ENCODE results near the gene GHRHR.

Gene GHRHR

GRCh38 chr7:30941582-30942323 lies 22.0 kb upstream of the GHRHR start:
- no peak overlapping the region for H3K9ac ChIP-seq (ENCODE audit: low read depth, low read length)
- H3K27me3 ChIP-seq (ENCODE audit: insufficient read depth, low read length), result no peaks in the 10 kb centered on the region; the same call in 1 of the 2 replicates
- H3K27ac ChIP-seq (ENCODE audit: low read length), result no peak overlapping the region
- H3K36me3 ChIP-seq (ENCODE audit: insufficient read depth, low read depth, low read length), result no peaks in the 10 kb centered on the region
- no peak overlapping the region for H3K4me3 ChIP-seq (ENCODE audit: low read length)
- peaks cover 6% of the 10 kb centered on the region for H3K9me3 ChIP-seq (ENCODE audit: insufficient read depth, low read depth, low read length)
- no peaks in the 10 kb centered on the region for H3K4me1 ChIP-seq (ENCODE audit: insufficient read depth, low read length)

GRCh38 chr7:30950197-30950596 lies 13.6 kb upstream of the GHRHR start:
- no peaks in the 10 kb centered on the region for H3K36me3 ChIP-seq (ENCODE audit: insufficient read depth, low read depth, low read length)
- no peaks in the 10 kb centered on the region for H3K4me1 ChIP-seq (ENCODE audit: insufficient read depth, low read length)
- H3K9me3 ChIP-seq (ENCODE audit: insufficient read depth, low read depth, low read length), result peaks cover 2% of the 10 kb centered on the region
- no peak overlapping the region for H3K4me3 ChIP-seq (ENCODE audit: low read length)
- no peak overlapping the region for H3K27ac ChIP-seq (ENCODE audit: low read length)
- no peak overlapping the region for H3K9ac ChIP-seq (ENCODE audit: low read depth, low read length)
- no peaks in the 10 kb centered on the region for H3K27me3 ChIP-seq (ENCODE audit: insufficient read depth, low read length)

DNA sequence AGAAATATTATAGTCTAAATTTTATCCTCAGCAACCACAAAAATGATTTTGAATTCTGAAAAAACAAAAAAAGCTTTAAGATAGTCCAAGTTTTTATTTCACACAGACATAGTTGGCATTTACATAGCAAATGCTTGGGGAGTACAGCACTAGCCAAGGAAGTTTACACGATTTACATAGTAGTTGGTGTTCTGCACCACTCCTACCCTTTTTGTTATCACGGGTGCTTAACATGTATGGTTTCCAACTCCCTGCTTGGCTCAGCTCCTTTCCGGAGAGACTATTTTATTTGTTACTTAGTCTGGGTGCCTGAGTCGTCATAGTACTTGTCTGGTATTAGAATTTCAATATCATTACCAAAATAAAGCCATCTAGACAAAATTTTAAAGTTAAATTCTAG lies 8.8 kb upstream of the GHRHR start:
- no peak overlapping the region for H3K4me3 ChIP-seq (ENCODE audit: low read length)
- no peaks in the 10 kb centered on the region for H3K36me3 ChIP-seq (ENCODE audit: insufficient read depth, low read depth, low read length)
- no peaks in the 10 kb centered on the region for H3K4me1 ChIP-seq (ENCODE audit: insufficient read depth, low read length)
- H3K27me3 ChIP-seq (ENCODE audit: insufficient read depth, low read length), result no peaks in the 10 kb centered on the region
- peaks cover 8% of the 10 kb centered on the region; the same call in 1 of the 2 replicates for H3K9me3 ChIP-seq (ENCODE audit: insufficient read depth, low read depth, low read length)
- H3K27ac ChIP-seq (ENCODE audit: low read length), result no peak overlapping the region
- H3K9ac ChIP-seq (ENCODE audit: low read depth, low read length), result no peak overlapping the region

DNA sequence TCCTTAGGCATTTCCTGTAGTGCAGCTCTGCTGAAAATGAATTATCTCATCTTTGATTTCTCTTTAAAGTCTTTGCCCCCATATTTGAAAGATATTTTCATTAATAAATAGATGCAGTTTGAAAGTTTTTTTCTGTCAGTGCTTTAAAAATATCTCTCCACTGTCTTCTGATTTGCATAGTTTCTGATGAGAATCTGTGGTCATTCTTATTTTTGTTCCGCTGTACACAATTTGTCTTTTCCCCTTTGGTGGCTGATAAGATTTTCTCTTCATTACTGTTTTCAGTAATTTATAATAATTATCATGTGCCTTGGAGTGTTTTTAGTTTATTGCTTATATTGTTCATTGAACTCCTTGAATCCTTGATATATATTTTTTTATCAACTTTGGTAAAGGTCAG lies 7.0 kb upstream of the GHRHR start:
- Histone ChIP-seq H3K9ac (ENCODE audit: low read depth, low read length) (no peak overlapping the region), H3K4me3 (ENCODE audit: low read length) (no peak overlapping the region), H3K27me3 (ENCODE audit: insufficient read depth, low read length) (no peaks in the 10 kb centered on the region), H3K36me3 (ENCODE audit: insufficient read depth, low read depth, low read length) (no peaks in the 10 kb centered on the region), H3K9me3 (ENCODE audit: insufficient read depth, low read depth, low read length) (peaks cover 8% of the 10 kb centered on the region; the same call in 1 of the 2 replicates), H3K27ac (ENCODE audit: low read length) (no peak overlapping the region), H3K4me1 (ENCODE audit: insufficient read depth, low read length) (no peaks in the 10 kb centered on the region)

- Histone ChIP-seq H3K27me3 (ENCODE audit: insufficient read depth, low read length) (no peaks in the 10 kb centered on the region; the same call in 1 of the 2 replicates), H3K9me3 (ENCODE audit: insufficient read depth, low read depth, low read length) (no peaks in the 10 kb centered on the region), H3K9ac (ENCODE audit: low read depth, low read length) (no peak overlapping the region)
Measured at GRCh38 chr7:30965372-30965771, 1.6 kb downstream of the GHRHR start.

DNA sequence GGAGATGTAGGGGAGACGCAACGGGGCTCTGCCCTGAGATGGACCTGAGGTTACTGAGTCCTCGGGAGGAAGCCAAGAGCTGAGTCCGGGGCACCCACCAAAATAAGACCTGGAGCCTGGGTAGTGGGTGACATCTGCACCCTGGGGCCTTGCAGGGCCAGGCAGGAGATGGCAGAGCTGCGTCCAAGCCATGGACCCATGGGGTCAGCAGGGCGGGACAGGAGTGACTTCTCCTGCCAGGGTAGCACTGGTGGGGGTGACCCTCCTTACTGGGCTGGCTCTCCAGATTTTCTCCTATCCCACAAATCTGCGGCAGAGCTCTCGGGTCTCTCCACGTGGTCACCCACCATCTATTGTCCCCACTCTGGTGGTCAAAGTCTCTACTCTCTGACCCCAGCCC lies 2.1 kb downstream of the GHRHR start:
- H3K27ac ChIP-seq (ENCODE audit: low read length), result no peak overlapping the region
- H3K4me1 ChIP-seq (ENCODE audit: insufficient read depth, low read length), result no peaks in the 10 kb centered on the region
- no peak overlapping the region for H3K9ac ChIP-seq (ENCODE audit: low read depth, low read length)
- no peaks in the 10 kb centered on the region for H3K36me3 ChIP-seq (ENCODE audit: insufficient read depth, low read depth, low read length)
- H3K9me3 ChIP-seq (ENCODE audit: insufficient read depth, low read depth, low read length), result no peaks in the 10 kb centered on the region
- no peak overlapping the region for H3K4me3 ChIP-seq (ENCODE audit: low read length)
- H3K27me3 ChIP-seq (ENCODE audit: insufficient read depth, low read length), result no peaks in the 10 kb centered on the region; the same call in 1 of the 2 replicates

More at GRCh38 chr7:30965372-30965771, 1.6 kb downstream of the GHRHR start:
- Histone ChIP-seq H3K4me1 (ENCODE audit: insufficient read depth, low read length) (no peaks in the 10 kb centered on the region), H3K27ac (ENCODE audit: low read length) (no peak overlapping the region), H3K36me3 (ENCODE audit: insufficient read depth, low read depth, low read length) (no peaks in the 10 kb centered on the region), H3K4me3 (ENCODE audit: low read length) (no peak overlapping the region)

- no peaks in the 10 kb centered on the region for H3K9me3 ChIP-seq (ENCODE audit: insufficient read depth, low read depth, low read length)
- H3K27ac ChIP-seq (ENCODE audit: low read length), result no peak overlapping the region
- H3K9ac ChIP-seq (ENCODE audit: low read depth, low read length), result no peak overlapping the region
- H3K27me3 ChIP-seq (ENCODE audit: insufficient read depth, low read length), result no peaks in the 10 kb centered on the region
- no peaks in the 10 kb centered on the region for H3K36me3 ChIP-seq (ENCODE audit: insufficient read depth, low read depth, low read length)
- no peak overlapping the region for H3K4me3 ChIP-seq (ENCODE audit: low read length)
- H3K4me1 ChIP-seq (ENCODE audit: insufficient read depth, low read length), result no peaks in the 10 kb centered on the region
Measured at GRCh38 chr7:30968294-30968693, 4.5 kb downstream of the GHRHR start.

DNA sequence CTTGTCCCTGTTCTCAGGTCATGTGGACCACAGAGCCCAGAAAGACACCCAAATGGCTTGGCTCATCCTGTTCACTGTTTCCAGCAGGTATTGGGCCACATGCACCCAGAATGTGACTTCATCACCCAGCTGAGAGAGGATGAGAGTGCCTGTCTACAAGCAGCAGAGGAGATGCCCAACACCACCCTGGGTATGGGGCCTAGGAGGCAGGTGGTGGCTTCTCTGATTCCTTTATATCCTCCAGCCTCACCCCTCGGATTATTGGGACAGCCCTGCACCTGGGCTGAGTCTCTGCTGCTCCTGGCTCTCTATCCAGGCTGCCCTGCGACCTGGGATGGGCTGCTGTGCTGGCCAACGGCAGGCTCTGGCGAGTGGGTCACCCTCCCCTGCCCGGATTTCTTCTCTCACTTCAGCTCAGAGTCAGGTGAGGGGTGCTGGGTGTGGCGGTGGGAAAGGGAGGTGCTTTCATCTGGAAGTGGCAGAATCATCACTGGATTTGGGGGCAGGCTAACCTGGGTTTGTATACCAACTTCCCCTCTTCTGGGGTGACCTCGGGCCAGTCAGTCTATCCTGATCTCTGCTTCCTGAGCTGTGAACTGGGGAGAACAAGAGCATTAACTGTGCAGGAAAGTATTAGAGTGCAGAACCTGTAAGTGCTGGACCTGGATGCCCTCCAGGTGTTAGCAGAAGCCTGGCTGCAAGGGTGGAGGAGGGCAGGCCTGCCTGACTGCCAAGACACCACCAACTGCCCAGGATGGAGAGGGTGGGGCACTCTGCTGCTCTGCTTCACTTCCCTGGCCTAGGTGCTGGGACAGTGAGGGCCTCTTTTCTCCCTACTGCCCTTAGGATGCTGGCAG lies 5.2 kb downstream of the GHRHR start:
- Histone ChIP-seq H3K27me3 (ENCODE audit: insufficient read depth, low read length) (no peaks in the 10 kb centered on the region), H3K9ac (ENCODE audit: low read depth, low read length) (no peak overlapping the region), H3K27ac (ENCODE audit: low read length) (no peak overlapping the region), H3K9me3 (ENCODE audit: insufficient read depth, low read depth, low read length) (no peaks in the 10 kb centered on the region), H3K36me3 (ENCODE audit: insufficient read depth, low read depth, low read length) (no peaks in the 10 kb centered on the region), H3K4me1 (ENCODE audit: insufficient read depth, low read length) (no peaks in the 10 kb centered on the region), H3K4me3 (ENCODE audit: low read length) (no peak overlapping the region)

- no peak overlapping the region for H3K9ac ChIP-seq (ENCODE audit: low read depth, low read length)
- H3K36me3 ChIP-seq (ENCODE audit: insufficient read depth, low read depth, low read length), result no peaks in the 10 kb centered on the region
- H3K4me3 ChIP-seq (ENCODE audit: low read length), result no peak overlapping the region
- H3K27me3 ChIP-seq (ENCODE audit: insufficient read depth, low read length), result no peaks in the 10 kb centered on the region
- H3K4me1 ChIP-seq (ENCODE audit: insufficient read depth, low read length), result no peaks in the 10 kb centered on the region
- no peak overlapping the region for H3K27ac ChIP-seq (ENCODE audit: low read length)
- H3K9me3 ChIP-seq (ENCODE audit: insufficient read depth, low read depth, low read length), result no peaks in the 10 kb centered on the region
Measured at GRCh38 chr7:30969604-30969970, 5.8 kb downstream of the GHRHR start.

GRCh38 chr7:30970074-30970473 lies 6.3 kb downstream of the GHRHR start:
- Histone ChIP-seq H3K9me3 (ENCODE audit: insufficient read depth, low read depth, low read length) (no peaks in the 10 kb centered on the region), H3K4me3 (ENCODE audit: low read length) (no peak overlapping the region), H3K27me3 (ENCODE audit: insufficient read depth, low read length) (no peaks in the 10 kb centered on the region), H3K36me3 (ENCODE audit: insufficient read depth, low read depth, low read length) (no peaks in the 10 kb centered on the region), H3K9ac (ENCODE audit: low read depth, low read length) (no peak overlapping the region), H3K4me1 (ENCODE audit: insufficient read depth, low read length) (no peaks in the 10 kb centered on the region), H3K27ac (ENCODE audit: low read length) (no peak overlapping the region)

DNA sequence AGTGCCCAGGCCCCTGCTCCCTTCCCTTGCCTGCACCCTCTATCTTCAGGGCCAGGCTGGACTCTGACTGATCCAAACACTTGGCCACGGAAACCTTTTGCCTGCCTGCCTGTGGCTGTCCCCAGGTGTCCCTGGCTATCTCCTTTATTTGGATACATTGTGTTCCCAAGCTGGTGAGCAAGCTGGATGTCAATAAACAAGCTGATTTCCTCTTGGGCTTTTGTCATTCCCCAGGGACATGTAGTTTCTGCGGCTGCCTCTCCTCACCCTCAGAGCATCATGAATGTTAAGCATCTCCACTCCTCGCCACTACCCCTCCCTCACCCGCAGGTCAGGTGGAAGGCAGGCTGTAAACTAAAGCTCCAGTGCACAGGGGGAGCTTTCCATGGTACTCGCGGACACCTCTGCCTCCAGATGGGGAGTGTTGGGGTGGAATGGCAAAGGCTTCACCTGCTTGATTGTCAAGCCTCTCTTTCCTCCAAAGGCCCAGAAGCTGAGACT lies 6.9 kb downstream of the GHRHR start:
- Histone ChIP-seq H3K4me1 (ENCODE audit: insufficient read depth, low read length) (no peaks in the 10 kb centered on the region), H3K27ac (ENCODE audit: low read length) (no peak overlapping the region), H3K36me3 (ENCODE audit: insufficient read depth, low read depth, low read length) (no peaks in the 10 kb centered on the region), H3K9me3 (ENCODE audit: insufficient read depth, low read depth, low read length) (no peaks in the 10 kb centered on the region), H3K9ac (ENCODE audit: low read depth, low read length) (no peak overlapping the region), H3K4me3 (ENCODE audit: low read length) (no peak overlapping the region), H3K27me3 (ENCODE audit: insufficient read depth, low read length) (no peaks in the 10 kb centered on the region)

DNA sequence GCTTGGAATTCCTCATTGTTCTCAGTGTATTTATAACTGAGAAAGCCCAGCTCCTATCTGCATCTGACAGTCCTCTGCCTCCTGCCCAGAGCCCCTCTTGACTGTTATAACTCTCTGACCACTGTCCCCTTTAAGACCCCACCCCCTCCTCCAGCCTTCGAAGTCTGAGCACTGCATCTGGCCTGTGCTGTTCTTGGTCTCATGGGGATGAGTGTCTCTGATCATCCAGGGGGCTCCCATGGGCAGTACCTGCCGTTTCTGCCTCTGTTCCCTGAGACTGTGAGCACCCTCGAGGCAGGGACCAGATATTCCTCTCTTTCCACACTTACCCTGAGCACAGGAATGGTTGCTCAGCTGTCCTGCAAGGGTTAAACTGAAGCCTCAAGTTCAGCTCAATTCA lies 7.7 kb downstream of the GHRHR start:
- Histone ChIP-seq H3K9me3 (ENCODE audit: insufficient read depth, low read depth, low read length) (no peaks in the 10 kb centered on the region), H3K27me3 (ENCODE audit: insufficient read depth, low read length) (no peaks in the 10 kb centered on the region), H3K4me3 (ENCODE audit: low read length) (no peak overlapping the region), H3K4me1 (ENCODE audit: insufficient read depth, low read length) (no peaks in the 10 kb centered on the region), H3K27ac (ENCODE audit: low read length) (no peak overlapping the region), H3K9ac (ENCODE audit: low read depth, low read length) (no peak overlapping the region), H3K36me3 (ENCODE audit: insufficient read depth, low read depth, low read length) (no peaks in the 10 kb centered on the region)
